HG03095 (cell line): ENCODE results near the gene POLRMT.

Experiments used
- ATAC-seq: cut with Tn5 transposase; IDR thresholded peaks from one replicate; pipeline ENCODE4 v1.9.1; 2021; ENCODE audit warnings: moderate library complexity; ENCODE audit not compliant: unreplicated experiment

The POLRMT gene

GRCh38 chr19:663682-664117 is 30.4 kb upstream of the POLRMT start:
- ATAC-seq: no peak

DNA sequence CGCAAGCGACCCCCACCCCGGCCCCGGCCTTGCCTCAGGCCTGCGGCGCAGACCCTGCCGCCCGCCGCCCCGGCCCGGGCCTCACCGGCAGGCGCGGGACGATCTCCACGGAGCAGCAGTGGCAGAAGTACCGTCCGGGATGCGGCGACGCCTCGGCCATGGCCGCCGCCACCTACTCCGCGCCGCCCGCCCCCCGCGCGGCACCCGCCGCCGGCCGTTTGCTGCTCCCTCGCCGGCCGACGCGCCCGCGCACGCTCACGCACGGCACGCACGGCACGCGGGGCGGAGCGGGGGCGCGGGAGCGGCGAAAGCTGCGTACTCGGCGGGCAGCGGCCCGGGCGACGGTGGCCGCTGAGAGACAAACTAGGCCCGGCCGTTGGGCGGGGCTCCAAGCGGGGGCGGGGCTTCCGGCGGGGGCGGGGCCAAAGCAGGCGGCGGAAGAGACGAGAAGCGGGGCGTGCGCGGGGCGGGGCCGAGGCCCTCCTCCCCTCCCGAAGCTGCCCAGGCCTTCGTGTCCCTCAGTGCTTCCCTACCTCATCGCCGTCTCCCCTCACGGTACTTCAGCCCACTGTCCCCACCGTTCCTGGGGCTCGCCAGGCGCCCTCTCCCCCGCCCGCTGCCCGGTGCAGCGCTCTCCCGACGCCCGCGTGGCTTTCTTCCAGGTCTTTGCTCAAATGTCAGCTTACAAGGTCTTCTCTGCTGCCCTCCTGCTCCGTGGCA is 29.8 kb upstream of the POLRMT start, which contains the start of gene RNF126:
Gene RNF126 (minus strand): TSS at position 253 of the 720 bp plus-strand sequence. CDS start 93 bp downstream, at position 160.
- ATAC-seq: peak; percentile 36

DNA sequence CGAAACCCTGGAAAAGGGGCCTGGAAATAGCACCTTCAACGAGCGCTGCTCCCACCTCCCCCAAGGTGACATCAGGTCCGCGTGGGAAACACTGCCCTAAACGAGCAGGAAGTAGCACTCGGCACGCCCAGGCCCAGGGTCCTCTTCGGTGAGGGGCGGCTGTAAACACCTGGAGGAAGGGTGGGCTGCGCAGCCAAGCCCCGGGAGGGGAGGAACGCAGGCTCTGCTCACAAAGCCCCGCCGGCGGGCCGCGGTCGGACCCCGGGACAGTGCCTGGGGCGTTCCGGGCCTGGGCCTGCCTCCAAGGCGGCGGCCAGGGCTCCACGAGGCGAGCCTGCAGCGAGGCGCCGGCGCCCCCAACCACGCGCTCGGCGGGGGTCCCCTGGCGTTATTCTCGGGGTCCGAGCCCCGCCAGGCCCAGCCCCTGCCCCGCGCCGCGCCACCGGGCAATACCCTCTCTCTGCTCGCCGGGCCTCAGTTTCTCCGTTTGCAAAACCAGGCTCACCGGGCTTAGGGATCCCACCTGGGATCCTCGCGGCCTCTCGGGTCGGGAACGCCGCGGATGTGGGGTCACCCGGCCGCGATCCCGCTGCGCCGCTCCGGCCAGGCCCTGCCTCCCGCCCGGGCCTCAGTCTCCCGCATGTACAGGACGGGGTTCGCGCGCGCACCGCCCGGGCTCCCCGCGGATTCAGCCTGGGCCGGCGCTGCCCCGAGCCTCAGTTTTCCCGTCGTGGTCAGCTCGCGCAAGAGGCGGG is 29.0 kb upstream of the POLRMT start:
- no peak for ATAC-seq

GRCh38 chr19:661427-662196 is 28.3 kb upstream of the POLRMT start:
- ATAC-seq: peak; percentile 31

DNA sequence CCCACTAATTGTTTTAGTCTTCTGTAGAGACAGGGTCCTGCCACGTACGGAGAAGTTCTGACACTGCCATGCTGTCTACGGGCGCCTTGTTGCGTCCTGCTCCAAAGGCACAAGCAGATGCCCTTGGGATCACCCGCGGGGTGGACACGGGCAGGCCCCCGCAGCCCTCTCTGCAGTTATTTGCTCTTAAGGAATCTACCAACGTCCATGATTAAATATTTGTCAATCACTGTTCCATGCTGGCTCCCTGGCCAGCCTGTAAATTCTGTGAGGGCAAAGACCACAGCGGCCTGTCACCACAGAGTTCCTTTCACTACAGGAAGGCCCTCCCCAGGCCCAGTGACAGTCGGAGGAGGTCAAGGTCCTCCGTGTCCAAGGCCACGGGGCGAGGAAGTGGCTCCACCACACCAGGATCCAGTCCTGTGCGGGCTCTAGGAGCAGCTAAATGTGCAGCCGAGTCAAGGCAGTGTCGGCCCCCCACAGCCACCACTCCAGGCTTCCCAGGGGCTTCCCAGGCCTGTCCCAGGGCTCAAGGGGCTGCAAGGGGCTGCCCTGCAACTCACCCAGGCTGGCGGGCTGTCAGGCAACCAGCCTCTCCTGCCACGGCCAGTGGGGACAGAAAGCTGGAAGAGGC is 27.6 kb upstream of the POLRMT start:
- no peak for ATAC-seq

GRCh38 chr19:658916-659839 is 25.8 kb upstream of the POLRMT start:
- no peak for ATAC-seq

DNA sequence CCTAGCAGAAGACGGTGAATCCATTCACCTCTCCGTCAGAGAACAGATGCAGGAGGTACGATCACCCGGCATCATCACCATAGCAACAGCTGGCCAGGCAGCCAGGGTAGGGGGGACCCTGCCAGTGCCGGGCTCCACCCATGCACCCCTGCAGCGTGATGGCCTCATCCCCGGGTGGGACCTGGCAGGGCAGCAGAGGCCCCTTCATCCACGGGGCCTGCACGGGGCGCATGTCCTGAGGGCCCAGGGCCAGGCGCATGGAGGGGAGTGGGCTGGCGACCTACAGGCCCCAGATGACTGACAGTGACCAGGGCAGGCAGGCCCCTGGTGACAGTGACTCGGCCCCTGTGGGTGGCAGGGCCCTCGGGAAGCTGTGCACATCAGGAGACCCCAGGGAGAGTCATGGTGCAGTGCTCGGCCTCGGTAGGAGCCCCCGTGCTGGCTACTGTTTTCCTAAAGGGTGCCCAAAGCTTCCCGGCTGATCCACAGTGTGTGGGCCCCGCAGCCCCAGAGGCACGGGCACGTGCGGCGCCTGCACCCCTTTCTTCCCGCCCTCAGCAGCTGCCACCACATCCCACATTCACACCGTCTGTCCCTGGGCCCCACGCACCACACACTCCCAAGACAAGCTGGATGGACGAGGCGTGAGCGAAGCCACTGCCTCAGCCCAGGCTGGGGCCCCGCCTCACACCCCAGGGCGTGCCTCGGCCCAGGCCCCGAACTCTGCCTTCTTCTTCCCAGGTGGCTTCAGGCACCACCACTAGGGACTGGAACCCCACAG is 24.9 kb upstream of the POLRMT start:
- ATAC-seq: no peak

DNA sequence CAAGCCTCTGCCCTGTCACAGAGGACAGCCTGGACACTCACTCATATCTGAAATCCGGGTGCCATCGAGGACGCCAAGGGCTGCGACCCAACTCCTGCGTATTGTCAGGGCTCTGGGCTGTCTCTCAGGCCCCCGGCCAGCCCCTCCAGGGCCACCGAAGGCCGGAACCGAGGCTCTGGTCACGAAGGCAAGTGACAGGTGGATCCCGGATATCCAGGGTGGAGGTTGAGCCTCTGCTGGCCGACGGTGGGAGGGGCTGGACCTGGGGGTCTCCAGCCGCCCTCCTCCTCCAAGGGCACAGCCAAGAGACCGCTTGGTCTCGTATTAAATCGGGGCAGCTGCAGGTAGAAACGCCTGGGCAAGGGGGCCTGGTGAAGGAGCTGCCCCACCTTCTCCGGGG is 24.3 kb upstream of the POLRMT start:
- no peak for ATAC-seq

DNA sequence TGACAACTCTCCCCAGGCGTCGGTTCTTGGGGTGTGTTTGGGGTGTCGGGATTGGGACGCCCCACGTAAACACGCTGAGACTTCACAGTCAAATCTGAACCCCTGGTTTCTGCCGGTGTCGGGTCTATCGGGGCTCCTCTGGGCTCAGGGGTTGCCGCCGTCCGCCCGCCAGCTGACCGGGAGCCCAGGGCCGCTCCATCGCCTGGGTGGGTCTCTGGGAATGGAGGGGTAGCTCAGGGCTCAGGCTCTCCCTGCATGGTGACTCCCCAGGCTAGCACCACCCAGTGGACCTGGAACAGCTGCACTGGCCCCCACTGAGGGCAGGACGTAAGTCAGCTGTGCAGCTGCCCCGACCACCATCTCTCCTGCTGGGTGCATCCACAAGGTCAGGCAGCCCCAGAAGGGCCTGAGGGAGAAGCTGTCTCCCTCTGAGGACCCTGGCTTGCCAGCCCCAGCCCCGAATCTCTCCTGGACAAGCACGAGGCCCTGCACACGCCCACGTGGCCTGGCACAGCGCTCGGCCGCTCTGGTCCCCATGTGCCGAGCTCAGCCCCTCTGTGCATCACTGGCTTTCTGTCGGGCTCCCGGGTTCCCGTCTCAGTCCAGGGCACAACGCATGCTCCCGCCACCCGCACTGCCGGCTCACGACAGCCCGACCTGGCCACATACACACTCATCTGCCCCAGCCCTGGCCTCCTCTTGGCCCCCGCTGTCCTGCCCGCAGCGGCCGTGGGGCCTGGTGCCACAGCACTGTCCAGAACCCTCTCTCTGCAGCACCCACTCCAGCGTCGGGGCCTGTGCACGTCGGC is 23.6 kb upstream of the POLRMT start:
- ATAC-seq: no peak

- no peak for ATAC-seq
These were observed 22.4 kb upstream of the POLRMT start for GRCh38 chr19:655691-656090.

GRCh38 chr19:653425-653824 is 20.1 kb upstream of the POLRMT start:
- ATAC-seq: no peak

DNA sequence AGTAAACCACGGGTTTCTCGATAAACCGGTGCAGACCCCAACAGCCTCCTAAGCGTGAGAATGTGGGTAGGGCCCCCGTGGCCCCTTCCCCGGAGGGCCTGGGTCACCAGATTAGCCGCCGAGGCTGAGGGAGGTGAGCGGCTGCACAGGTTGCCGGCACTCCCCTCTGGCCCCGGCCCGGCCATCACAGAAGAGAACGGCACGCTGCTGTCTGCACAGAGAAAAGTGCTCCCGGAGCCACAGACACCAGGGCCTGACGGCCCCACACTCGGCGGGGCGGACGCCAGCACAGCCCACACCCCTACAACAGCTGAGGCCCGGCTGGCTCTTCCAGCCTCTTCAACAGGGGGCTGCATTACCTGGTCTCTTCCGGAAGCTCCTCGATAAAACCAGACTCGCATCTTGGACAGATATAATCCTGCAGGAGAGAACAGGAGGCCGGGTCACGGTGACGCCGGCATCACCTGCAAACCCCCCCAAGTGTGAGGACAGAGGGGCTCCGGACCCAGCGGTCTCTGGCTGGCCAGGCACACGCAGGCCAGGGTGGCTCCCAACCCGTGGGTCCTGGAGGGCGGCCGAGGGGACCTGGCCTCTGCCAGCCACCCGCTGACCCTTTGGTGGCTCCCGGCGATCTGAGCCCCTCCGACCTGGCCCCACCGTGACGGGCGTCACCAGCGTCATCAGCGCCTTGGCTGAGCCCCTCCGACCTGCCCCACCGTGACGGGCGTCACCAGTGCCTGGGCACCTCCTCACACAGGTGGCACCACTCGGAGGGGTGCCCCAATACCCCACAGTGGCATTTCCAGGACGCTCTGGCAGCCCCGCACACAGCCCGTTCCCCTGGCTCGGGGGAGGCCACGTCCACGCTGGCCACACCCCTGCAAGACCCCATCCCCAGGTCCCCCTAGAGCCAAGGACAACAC is 19.4 kb upstream of the POLRMT start:
- no peak for ATAC-seq

GRCh38 chr19:651991-652390 is 18.7 kb upstream of the POLRMT start:
- ATAC-seq: no peak

DNA sequence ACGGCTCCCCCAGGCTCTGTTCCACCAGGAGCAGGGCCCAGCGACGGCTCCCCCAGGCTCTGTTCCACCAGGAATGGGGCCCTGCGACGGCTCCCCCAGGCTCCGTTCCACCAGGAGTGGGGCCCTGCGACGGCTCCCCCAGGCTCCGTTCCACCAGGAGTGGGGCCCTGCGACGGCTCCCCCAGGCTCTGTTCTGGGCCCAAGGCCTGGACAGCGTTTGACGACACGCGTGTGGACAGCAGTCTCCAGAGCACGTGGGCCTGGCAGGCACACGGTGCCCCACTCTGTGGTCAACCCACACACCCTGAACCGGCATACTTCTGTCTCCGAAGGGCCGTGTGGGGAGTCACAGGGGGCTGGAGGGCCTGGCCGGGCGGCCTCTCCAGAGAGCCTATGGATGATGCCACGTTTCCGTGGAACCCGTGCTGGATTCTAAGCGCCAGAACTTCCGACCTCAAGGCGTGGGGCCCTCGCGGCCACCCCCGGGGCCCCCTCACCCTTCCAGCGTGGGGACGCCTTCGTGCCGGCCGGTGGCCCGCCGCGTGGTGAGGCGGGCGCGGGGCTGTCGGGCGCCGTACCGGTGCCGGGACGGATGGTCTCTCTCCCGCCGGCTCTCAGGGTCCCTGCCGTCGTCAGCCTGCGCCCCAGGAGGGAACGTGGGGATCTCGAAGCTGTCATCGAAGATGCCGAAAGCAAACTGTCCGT is 17.9 kb upstream of the POLRMT start:
- ATAC-seq: no peak

GRCh38 chr19:650121-650520 is 16.8 kb upstream of the POLRMT start:
- ATAC-seq: no peak

DNA sequence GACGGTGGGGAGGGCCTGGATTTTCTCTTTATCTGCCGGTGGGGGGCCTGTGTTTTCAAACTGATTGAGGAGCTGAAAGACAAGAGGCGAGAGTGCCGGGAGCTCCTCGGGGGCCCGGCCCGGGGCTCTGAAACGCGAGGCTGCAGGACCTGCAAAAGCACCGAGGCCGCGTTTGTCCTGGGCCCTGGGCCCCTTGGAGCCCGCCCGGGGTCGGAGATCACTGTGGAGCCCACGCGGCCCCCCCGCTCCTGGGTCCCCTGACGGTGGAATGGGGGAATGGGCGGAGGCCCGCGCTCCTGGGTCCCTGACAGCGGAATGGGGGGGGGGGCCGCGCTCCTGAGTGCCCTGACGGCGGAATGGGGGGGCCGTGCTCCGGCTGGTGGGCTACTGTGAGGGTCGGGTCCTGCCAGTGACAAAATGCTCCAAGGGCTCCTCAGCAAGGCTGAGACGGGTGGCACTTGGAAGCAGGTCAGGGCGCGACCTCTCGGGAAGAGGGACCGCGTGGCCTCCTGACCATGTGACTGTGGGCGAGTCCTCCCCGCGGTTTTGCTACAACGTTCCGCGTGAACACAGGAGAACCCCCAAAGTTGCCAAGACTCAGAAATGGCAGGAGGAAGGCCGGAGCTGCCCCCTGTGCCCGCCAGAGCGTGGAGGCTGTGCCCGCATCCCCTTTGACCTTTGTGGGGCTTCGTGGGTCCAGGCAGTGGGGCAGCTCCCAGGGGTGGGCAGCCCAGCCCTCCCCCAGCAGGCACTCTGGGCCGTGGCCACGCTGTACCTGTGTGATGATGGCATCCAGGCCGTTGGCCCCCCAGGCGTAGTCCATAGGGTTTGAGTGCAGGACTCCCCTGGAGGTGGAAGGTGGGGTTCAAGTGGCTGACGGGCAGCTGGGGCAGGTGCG is 15.8 kb upstream of the POLRMT start:
- ATAC-seq: no peak
